Epithelial cell of esophagus (primary cell): ENCODE data around the gene IGF2BP2.
A peak's percentile ranks its signal among the peaks of the same experiment; 100 is the strongest.
"Not testable (repeated sequence)": the region's sequence is repeated elsewhere in the genome, so short reads cannot be mapped to it uniquely, and the experiment has no call there.

Source experiments
- DNase-seq: peaks from one replicate; pipeline ENCODE4 v3.0.0; 2010; ENCODE audit warnings: low read depth
- H3K4me3 ChIP-seq: 2 replicates; pipeline ENCODE4 v1.5.1; 2011; ENCODE audit warnings: mild to moderate bottlenecking, low read length, control low read depth
- CTCF ChIP-seq: IDR thresholded peaks from 2 replicates; pipeline ENCODE4 v1.5.1; 2011; ENCODE audit warnings: low read depth, mild to moderate bottlenecking, low read length, control low read depth, inconsistent platforms; ENCODE audit not compliant: insufficient read depth; ENCODE audit errors: missing control alignments

The IGF2BP2 gene

GRCh38 chr3:185820973-185821758 is 3.7 kb downstream of the IGF2BP2 start:
- H3K4me3 ChIP-seq = peak overlapping the region; percentile 31
- peak; percentile 87 for DNase-seq

GRCh38 chr3:185818267-185818875 is 6.5 kb downstream of the IGF2BP2 start:
- no peak overlapping the region for H3K4me3 ChIP-seq
- TF ChIP-seq CTCF = no peak
- no peak for DNase-seq

More at GRCh38 chr3:185820973-185821758, 3.7 kb downstream of the IGF2BP2 start:
- TF ChIP-seq CTCF = no peak

GRCh38 chr3:185815391-185816282 is 9.2 kb downstream of the IGF2BP2 start:
- no peak for TF ChIP-seq CTCF
- no peak overlapping the region for H3K4me3 ChIP-seq
- no peak for DNase-seq

- H3K4me3 ChIP-seq = no peak overlapping the region
- TF ChIP-seq CTCF = no peak
- DNase-seq = peak; percentile 77
Measured at GRCh38 chr3:185813691-185814215, 11.1 kb downstream of the IGF2BP2 start.

GRCh38 chr3:185813205-185813604 is 11.6 kb downstream of the IGF2BP2 start:
- TF ChIP-seq CTCF = no peak
- no peak overlapping the region for H3K4me3 ChIP-seq
- DNase-seq = no peak

- TF ChIP-seq CTCF = no peak
- DNase-seq = peak; percentile 97
- no peak overlapping the region for H3K4me3 ChIP-seq
Measured at GRCh38 chr3:185807445-185808068, 17.3 kb downstream of the IGF2BP2 start.

- DNase-seq = not testable (repeated sequence)
Measured at GRCh38 chr3:185798831-185799110, 26.1 kb downstream of the IGF2BP2 start.

More at GRCh38 chr3:185798831-185799110, 26.1 kb downstream of the IGF2BP2 start:
- H3K4me3 ChIP-seq = not testable (repeated sequence)
